OCI-LY3 (cell line): ENCODE measurements around the gene EFR3B.

Source experiments
- EZH2phosphoT487 ChIP-seq: fragments of 200-600 bp; shearing (Covaris generic); IDR thresholded peaks from 2 replicates; pipeline ENCODE4 v1.6.1; 2018; ENCODE audit warnings: antibody characterized with exemption, mixed run types, low read depth
- TF ChIP-seq, protein P1 (sequence below): fragments of 200-600, 300-600 bp; sonication (generic); IDR thresholded peaks from 2 replicates; pipeline ENCODE4 v1.5.1; 2014; ENCODE audit warnings: antibody characterized with exemption, low read length, low read depth

GRCh38 chr2:25053041-25053440 lies 11.2 kb downstream of the EFR3B start:
- no peak for TF ChIP-seq EZH2phosphoT487
- TF ChIP-seq, protein P1, sequence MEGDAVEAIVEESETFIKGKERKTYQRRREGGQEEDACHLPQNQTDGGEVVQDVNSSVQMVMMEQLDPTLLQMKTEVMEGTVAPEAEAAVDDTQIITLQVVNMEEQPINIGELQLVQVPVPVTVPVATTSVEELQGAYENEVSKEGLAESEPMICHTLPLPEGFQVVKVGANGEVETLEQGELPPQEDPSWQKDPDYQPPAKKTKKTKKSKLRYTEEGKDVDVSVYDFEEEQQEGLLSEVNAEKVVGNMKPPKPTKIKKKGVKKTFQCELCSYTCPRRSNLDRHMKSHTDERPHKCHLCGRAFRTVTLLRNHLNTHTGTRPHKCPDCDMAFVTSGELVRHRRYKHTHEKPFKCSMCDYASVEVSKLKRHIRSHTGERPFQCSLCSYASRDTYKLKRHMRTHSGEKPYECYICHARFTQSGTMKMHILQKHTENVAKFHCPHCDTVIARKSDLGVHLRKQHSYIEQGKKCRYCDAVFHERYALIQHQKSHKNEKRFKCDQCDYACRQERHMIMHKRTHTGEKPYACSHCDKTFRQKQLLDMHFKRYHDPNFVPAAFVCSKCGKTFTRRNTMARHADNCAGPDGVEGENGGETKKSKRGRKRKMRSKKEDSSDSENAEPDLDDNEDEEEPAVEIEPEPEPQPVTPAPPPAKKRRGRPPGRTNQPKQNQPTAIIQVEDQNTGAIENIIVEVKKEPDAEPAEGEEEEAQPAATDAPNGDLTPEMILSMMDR, result no peak
